GM12892 (cell line): ENCODE results near the gene PGR.
"Not testable (repeated sequence)": the region's sequence is repeated elsewhere in the genome, so short reads cannot be mapped to it uniquely, and the experiment has no call there.

Experiments used
- DNase-seq: peaks from one replicate; pipeline ENCODE4 v3.0.0; 2011; ENCODE audit not compliant: insufficient read length
- FAIRE-seq: peaks from 2 replicates; lab custom pipeline; 2011; peaks lifted over from hg19 to GRCh38; lab: Jason Lieb, UNC
- POLR2A ChIP-seq: IDR thresholded peaks from 2 replicates; pipeline ENCODE4 v1.6.1; 2011; ENCODE audit warnings: low read depth, low read length, control low read depth
- POLR2AphosphoS5 ChIP-seq: IDR thresholded peaks from 2 replicates; pipeline ENCODE4 v1.6.1; 2011; ENCODE audit warnings: low read depth, low read length, control low read depth
- TAF1 ChIP-seq: IDR thresholded peaks from 2 replicates; pipeline ENCODE4 v1.6.1; 2011; ENCODE audit warnings: low read depth, mild to moderate bottlenecking, control low read depth, low read length, borderline replicate concordance

Gene PGR

GRCh38 chr11:101022256-101022655 is 107.4 kb downstream of the PGR start:
- no peak for DNase-seq
- TF ChIP-seq POLR2A (no peak), TAF1 (no peak), POLR2AphosphoS5 (no peak)
- no peak for FAIRE-seq

- DNase-seq (no peak), FAIRE-seq (no peak)
- TF ChIP-seq POLR2A (no peak), TAF1 (no peak), POLR2AphosphoS5 (no peak)
These were observed 109.7 kb downstream of the PGR start for GRCh38 chr11:101019870-101020269.

- DNase-seq, result no peak
- TF ChIP-seq POLR2AphosphoS5, result no peak
- no peak for FAIRE-seq
These were observed 114.9 kb downstream of the PGR start for GRCh38 chr11:101014600-101015285.

GRCh38 chr11:101013702-101014101 is 115.9 kb downstream of the PGR start:
- not testable (repeated sequence) for FAIRE-seq, DNase-seq

GRCh38 chr11:101011881-101012280 is 117.7 kb downstream of the PGR start:
- no peak for TF ChIP-seq TAF1
- TF ChIP-seq POLR2AphosphoS5, result no peak
- no peak for TF ChIP-seq POLR2A
- no peak for FAIRE-seq
- DNase-seq, result no peak

GRCh38 chr11:101010899-101011298 is 118.7 kb downstream of the PGR start:
- DNase-seq (no peak), FAIRE-seq (no peak)

GRCh38 chr11:101009690-101010055 is 119.9 kb downstream of the PGR start:
- FAIRE-seq, result no peak
- TF ChIP-seq TAF1 (no peak), POLR2AphosphoS5 (no peak), POLR2A (no peak)
- no peak for DNase-seq

More at GRCh38 chr11:101010899-101011298, 118.7 kb downstream of the PGR start:
- TF ChIP-seq TAF1 (no peak), POLR2AphosphoS5 (no peak), POLR2A (no peak)

GRCh38 chr11:101008961-101009689 is 120.5 kb downstream of the PGR start:
- FAIRE-seq (no peak), DNase-seq (no peak)
- TF ChIP-seq POLR2AphosphoS5, result no peak
- TF ChIP-seq POLR2A, result no peak
- TF ChIP-seq TAF1, result no peak

- DNase-seq (no peak), FAIRE-seq (peak; percentile 84)
- TF ChIP-seq TAF1 (no peak), POLR2A (no peak), POLR2AphosphoS5 (no peak)
These were observed 126.1 kb downstream of the PGR start for GRCh38 chr11:101003468-101003867.

GRCh38 chr11:100999756-101000155 is 129.9 kb downstream of the PGR start:
- TF ChIP-seq POLR2AphosphoS5 (no peak), TAF1 (no peak), POLR2A (no peak)
- FAIRE-seq (no peak), DNase-seq (no peak)

GRCh38 chr11:100994966-100995365 is 134.6 kb downstream of the PGR start:
- FAIRE-seq, result no peak
- no peak for TF ChIP-seq POLR2AphosphoS5
- TF ChIP-seq POLR2A, result no peak
- no peak for TF ChIP-seq TAF1

GRCh38 chr11:100991541-100991940 is 138.1 kb downstream of the PGR start:
- no peak for DNase-seq
- TF ChIP-seq POLR2AphosphoS5 (no peak), TAF1 (no peak), POLR2A (no peak)
- FAIRE-seq, result peak; percentile 36

More at GRCh38 chr11:100994966-100995365, 134.6 kb downstream of the PGR start:
- DNase-seq, result no peak
